Measurements from ENCODE around the gene PDXP. TPM values are rescaled to one million over a fixed set of nuclear protein-coding genes. Genes with fewer than 3 reads are reported as not detected.
A peak's percentile ranks its signal among the peaks of the same experiment; 100 is the strongest.

The PDXP gene
- total RNA-seq, 1 experiment from 2014 or later: 42.7 TPM

- BruUV-seq (replicated peaks): no TSS peak
These were observed 2.2 kb downstream of the PDXP start for GRCh38 chr22:37660709-37661045.

More at GRCh38 chr22:37660709-37661045, 2.2 kb downstream of the PDXP start:
- H3K27ac ChIP-seq (ENCODE audit: low read depth, low read length): no peak overlapping the region; the same call in 1 of the 2 replicates
- H3K4me1 ChIP-seq (ENCODE audit: control insufficient read depth in 1 of 2, insufficient read depth in 2 of 2, low read length in 2 of 2): peaks cover 11 to 30% of the 10 kb centered on the region in 2 experiments; a peak in 3 of 4 replicates
- H3K9me3 ChIP-seq (ENCODE audit: control insufficient read depth in 1 of 2, insufficient read depth in 1 of 2, low read depth in 1 of 2, low read length in 2 of 2): no peaks in the 10 kb centered on the region
- ChIA-PET POLR2A (interaction anchor here (4.5 kb wide), 1 partner anchor 15 kb away, joined by 23 read pairs; the partner anchor contains the start of gene LGALS1), RAD21 (ENCODE audit: low non-redundant PET in 1 of 2, low total read pairs in 2 of 2, uncharacterized antibody in 2 of 2, unreplicated experiment in 2 of 2) (no interaction called here), CTCF (interaction anchor here (1.4 to 2.2 kb wide), 2 partner anchors 21 to 131 kb away, joined by 4 to 11 read pairs; no protein-coding TSS in a partner anchor)
- no peak overlapping the region for H3K4me3 ChIP-seq (replicated peaks in 1 of 2; ENCODE audit: low read depth in 1 of 2, low read length in 2 of 2)
- H3K9ac ChIP-seq (ENCODE audit: low read length): no peak overlapping the region
- H3K79me2 ChIP-seq (ENCODE audit: insufficient read depth, low read length): peaks cover 55% of the 10 kb centered on the region
- no peak for TF ChIP-seq EZH2phosphoT487 (IDR thresholded peaks at IDR 0.05; ENCODE audit: borderline replicate concordance)
- no peak for TF ChIP-seq REST (IDR thresholded peaks at IDR 0.05; ENCODE audit: low read depth)
- TF ChIP-seq ZBTB33 (IDR thresholded peaks at IDR 0.05; ENCODE audit: extremely low read depth, insufficient replicate concordance, low read length): no peak
- TF ChIP-seq YY1 (IDR thresholded peaks at IDR 0.05; ENCODE audit: extremely low read depth, insufficient replicate concordance, low read depth, low read length): no peak
- TF ChIP-seq SRF (IDR thresholded peaks at IDR 0.05; ENCODE audit: low read depth): no peak
- no peak for TF ChIP-seq EGR1 (IDR thresholded peaks at IDR 0.05; ENCODE audit: low read depth)
- TF ChIP-seq FOSL1 (IDR thresholded peaks at IDR 0.05; ENCODE audit: low read depth): no peak
- TF ChIP-seq EZH2 (IDR thresholded peaks at IDR 0.05): no peak
- TF ChIP-seq POLR2A (IDR thresholded peaks at IDR 0.05; ENCODE audit: borderline replicate concordance, extremely low read depth, insufficient read depth, insufficient read length): no peak
- TF ChIP-seq CEBPB (IDR thresholded peaks at IDR 0.05; ENCODE audit: low read depth): no peak
- TF ChIP-seq SP1 (IDR thresholded peaks at IDR 0.05; ENCODE audit: low read depth): no peak
- peaks cover 4 to 15% of the 10 kb centered on the region in 2 experiments; a peak in 1 of 4 replicates for H3K36me3 ChIP-seq (ENCODE audit: control insufficient read depth in 1 of 2, insufficient read depth in 2 of 2, low read length in 2 of 2)
- DNase-seq (ENCODE audit: low read depth, low spot score) (no peak), ATAC-seq (no peak)
- no peaks in the 10 kb centered on the region for H3K9me2 ChIP-seq (ENCODE audit: insufficient read depth)
- H2AFZ ChIP-seq (ENCODE audit: low read depth, low read length, poor library complexity, severe bottlenecking): no peak overlapping the region
- H3K27me3 ChIP-seq (ENCODE audit: insufficient read depth, low read length): no peaks in the 10 kb centered on the region
- H4K20me1 ChIP-seq (ENCODE audit: insufficient read depth): no peaks in the 10 kb centered on the region
- H3K4me2 ChIP-seq (ENCODE audit: low read length): peak overlapping the region; percentile 97
- intact Hi-C loops (cut with micrococcal nuclease): no loop called here

All from HCT116 (cell line).